HFF-Myc (cell line): ENCODE results near the gene SHISA6.

Experiments
- DNase-seq: peaks from one replicate; pipeline ENCODE4 v3.0.0-alpha.2; 2011; ENCODE audit warnings: low read depth; ENCODE audit errors: extremely low read depth
- H3K4me3 ChIP-seq: replicated peaks from 2 replicates; pipeline ENCODE4 v1.5.1; 2011; ENCODE audit warnings: low read depth, mild to moderate bottlenecking, control low read depth, low read length
- TF ChIP-seq, protein P1 (sequence below): IDR thresholded peaks from 2 replicates; pipeline ENCODE4 v1.5.1; 2012; ENCODE audit warnings: mild to moderate bottlenecking, low read depth, low read length, control low read depth; ENCODE audit errors: missing control alignments

Gene SHISA6

DNA sequence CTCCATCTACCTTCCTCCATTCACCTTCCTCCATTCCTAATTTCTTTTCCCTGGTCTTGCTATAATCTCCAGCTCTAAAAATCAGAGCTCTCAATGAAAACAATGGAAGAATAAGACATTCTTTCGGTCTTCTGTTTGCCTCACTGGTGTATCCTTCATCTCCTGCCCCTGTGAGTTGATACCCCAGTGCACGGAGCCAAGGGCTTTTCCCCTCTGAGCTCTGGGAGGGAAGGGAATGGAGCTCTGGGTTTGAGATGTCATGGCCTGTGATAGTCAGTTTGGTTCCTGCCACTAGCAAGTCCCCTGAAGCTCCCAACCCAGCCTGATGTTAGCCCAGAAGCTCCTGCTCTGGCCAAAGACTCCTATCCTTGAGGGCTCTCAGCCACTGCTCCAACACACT, 320.7 kb downstream of the SHISA6 start:
- H3K4me3 ChIP-seq: no peak overlapping the region
- no peak for DNase-seq
- TF ChIP-seq, protein P1, sequence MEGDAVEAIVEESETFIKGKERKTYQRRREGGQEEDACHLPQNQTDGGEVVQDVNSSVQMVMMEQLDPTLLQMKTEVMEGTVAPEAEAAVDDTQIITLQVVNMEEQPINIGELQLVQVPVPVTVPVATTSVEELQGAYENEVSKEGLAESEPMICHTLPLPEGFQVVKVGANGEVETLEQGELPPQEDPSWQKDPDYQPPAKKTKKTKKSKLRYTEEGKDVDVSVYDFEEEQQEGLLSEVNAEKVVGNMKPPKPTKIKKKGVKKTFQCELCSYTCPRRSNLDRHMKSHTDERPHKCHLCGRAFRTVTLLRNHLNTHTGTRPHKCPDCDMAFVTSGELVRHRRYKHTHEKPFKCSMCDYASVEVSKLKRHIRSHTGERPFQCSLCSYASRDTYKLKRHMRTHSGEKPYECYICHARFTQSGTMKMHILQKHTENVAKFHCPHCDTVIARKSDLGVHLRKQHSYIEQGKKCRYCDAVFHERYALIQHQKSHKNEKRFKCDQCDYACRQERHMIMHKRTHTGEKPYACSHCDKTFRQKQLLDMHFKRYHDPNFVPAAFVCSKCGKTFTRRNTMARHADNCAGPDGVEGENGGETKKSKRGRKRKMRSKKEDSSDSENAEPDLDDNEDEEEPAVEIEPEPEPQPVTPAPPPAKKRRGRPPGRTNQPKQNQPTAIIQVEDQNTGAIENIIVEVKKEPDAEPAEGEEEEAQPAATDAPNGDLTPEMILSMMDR: no peak

DNA sequence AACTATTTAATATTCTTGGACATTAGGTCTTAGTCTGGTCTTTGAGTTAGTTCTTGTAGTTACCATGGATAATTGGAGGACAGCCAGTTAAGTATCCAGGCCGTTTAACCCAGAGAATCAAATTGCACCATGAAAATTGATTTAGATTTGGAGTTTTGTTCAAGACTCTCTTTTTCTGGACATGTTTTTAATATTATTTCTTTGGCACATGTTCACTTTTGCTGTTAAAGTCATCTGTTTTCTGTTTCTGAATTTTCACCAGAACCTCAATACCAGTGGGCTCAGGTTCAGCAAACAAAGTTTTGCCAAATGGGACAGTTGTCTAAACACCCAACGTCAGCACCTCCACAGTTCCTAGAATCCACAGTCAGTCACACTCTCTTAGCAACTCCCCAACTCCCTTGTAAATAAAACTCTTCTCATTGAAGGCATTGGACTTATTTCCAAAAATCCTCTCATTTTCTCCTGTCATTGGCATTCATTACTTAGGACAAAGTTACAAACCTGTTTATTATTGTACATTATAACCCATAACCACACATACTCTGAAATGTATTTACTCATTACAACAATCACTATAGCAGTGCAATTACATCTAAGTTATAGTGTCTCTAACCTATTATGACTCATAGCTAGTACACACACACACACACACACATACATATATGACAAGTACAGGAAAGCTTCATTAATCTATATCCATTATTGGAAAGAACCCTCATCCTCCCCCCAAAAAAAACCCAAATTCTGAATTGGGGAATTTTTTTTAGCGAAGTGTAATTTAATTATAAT, 323.8 kb downstream of the SHISA6 start:
- no peak overlapping the region for H3K4me3 ChIP-seq
- TF ChIP-seq, protein P1: no peak
- no peak for DNase-seq

- DNase-seq: no peak
- TF ChIP-seq, protein P1: no peak
- H3K4me3 ChIP-seq: no peak overlapping the region
Measured at GRCh38 chr17:11565591-11565990, 324.6 kb downstream of the SHISA6 start.

DNA sequence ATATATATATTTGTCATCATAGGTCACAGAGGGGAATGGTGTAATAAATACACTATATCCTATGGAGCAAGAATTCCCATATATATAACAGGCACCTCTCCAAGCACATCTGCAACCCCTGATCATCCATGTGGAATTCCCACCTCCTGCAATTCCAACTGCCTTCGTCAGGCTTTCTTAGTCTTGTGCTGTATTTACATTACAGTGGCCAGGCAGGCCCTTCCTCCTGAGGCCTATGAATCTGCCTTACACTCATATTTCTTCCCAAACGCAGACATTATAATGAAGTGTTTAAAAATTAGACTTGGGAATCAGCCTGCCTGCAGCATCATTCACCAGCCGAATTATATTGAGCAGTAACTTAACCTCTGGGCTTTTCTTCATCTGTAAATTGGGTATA, 338.0 kb downstream of the SHISA6 start:
- no peak for DNase-seq
- TF ChIP-seq, protein P1: no peak

DNA sequence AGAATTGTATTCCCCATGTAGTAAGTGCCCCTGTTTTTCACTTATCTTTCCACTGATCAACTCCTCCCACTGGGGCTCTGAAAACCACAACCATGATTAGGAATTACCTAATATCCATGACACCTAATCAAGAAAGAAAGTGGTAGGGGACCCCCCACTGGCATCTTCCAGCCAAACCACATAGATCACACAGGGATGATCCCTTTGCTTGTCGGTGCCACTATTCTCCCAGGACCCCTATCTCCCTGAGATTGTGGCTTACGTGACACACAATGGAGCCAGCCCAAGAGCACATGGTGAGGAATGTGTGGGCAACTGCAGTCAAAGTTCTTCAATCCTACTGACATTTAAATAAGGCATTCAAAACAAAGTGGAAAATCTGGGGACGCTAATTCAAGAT, 339.7 kb downstream of the SHISA6 start:
- no peak for DNase-seq
- TF ChIP-seq, protein P1: no peak
- H3K4me3 ChIP-seq: no peak overlapping the region

More for the DNA sequence above, 338.0 kb downstream of the SHISA6 start:
- H3K4me3 ChIP-seq: no peak overlapping the region

DNA sequence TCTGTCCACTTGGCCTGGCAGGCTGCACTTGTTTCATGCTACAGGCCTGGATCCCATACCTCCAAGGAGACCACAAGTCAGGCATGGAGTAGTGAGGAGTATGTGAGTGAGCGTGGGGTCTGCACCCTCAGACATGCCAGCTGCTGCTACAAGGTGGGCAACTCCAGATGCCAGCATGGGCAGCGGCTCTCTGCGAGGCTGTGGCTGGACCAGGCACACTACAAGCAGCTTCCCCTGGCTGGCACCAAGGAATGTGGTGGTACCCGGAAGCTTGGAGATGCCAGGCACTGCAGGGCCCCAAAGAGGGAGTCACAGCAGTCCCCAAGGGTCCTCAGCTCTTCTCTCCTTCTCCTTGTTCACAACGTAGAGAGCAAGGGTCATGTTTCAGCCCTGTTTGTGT, 341.2 kb downstream of the SHISA6 start:
- no peak for DNase-seq
- no peak overlapping the region for H3K4me3 ChIP-seq
- TF ChIP-seq, protein P1: no peak

DNA sequence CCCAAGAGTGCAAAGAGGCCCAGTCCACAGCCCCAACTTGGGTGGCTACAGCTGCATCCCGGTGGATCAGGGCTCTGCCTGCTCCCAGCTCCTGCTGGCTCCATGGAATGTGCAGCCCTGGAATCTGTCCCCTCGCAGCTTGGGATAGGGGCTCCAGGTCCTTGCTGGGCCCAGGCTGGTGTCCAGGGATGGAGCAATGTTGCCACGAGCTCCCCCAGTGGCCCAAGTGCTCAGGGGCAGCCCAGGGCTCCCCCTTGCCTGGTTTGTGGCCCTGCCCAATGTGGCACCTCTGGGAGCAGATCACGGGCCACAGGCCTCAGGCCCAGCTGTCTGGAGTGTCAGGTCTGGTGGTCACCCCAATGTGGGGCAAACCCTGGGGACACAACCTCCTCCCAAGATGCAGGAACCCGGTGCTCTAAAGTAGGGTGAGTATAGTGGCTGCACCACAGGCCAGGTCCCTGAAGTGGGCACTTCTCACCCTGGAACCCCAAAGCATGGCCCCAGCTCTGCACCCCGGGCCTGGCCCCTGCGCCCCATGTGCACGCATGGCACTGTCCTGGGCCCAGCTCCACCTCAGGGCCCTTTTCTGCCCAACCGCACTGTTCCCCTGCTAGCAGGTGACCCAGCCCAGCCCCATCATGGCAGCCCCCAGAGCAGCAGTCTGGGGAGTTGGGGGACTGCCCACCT, 342.4 kb downstream of the SHISA6 start:
- no peak for DNase-seq
- no peak overlapping the region for H3K4me3 ChIP-seq
- TF ChIP-seq, protein P1: no peak
